Omental fat pad (tissue), 4 donors: ENCODE measurements around the gene FRMPD1. TPM values are rescaled to one million over a fixed set of nuclear protein-coding genes. Genes with fewer than 3 reads are reported as not detected.

Experiments used
- ATAC-seq: fragments of 150-250 bp; one replicate; pipeline ENCODE4 v1.9.1; 2016; ENCODE audit warnings: mild to moderate bottlenecking, moderate library complexity; ENCODE audit not compliant: low FRiP score
- DNase-seq: peaks from one replicate; pipeline ENCODE4 v3.0.0-alpha.2; 2019; ENCODE audit warnings: low spot score
- total RNA-seq, 4 donors: library from RNA; depleted of rRNA; stranded (reverse); fragments of >200 nt; gene quantifications; one replicate each; pipeline ENCODE4 v1.1.0, GENCODE V29; 2016
- TF ChIP-seq, protein P1 (sequence below), 3 donors: fragments of 450-650 bp; IDR thresholded peaks; one replicate each; pipeline ENCODE4 v1.5.1; 2016 to 2017; ENCODE audit warnings: antibody characterized with exemption in 3 of 3, mild to moderate bottlenecking in 3 of 3, moderate library complexity in 2 of 3

FRMPD1 gene
- total RNA-seq, 4 donors from 2014 or later: 0.44 to 0.95 (median 0.74) TPM; not detected in 1

DNA sequence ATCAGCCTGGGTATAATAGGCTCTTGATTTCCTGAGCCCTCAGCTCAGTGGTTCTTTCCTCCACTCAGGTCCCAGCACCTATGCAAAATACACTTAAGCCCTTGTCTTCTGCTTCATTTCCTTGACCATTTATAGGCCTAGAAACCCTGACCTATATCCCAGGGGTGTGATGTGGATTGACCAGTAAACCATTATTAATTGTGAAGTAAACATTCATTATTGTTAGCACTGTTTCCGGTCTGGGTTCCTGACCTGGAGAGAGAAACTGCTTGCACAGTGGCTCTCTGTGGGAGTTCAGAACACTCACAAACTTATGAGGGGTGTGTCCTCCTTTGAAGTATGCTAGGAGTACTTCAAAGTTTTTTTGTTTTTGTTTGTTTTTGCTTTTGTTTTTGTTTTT is 38.8 kb upstream of the FRMPD1 start:
- TF ChIP-seq, protein P1, sequence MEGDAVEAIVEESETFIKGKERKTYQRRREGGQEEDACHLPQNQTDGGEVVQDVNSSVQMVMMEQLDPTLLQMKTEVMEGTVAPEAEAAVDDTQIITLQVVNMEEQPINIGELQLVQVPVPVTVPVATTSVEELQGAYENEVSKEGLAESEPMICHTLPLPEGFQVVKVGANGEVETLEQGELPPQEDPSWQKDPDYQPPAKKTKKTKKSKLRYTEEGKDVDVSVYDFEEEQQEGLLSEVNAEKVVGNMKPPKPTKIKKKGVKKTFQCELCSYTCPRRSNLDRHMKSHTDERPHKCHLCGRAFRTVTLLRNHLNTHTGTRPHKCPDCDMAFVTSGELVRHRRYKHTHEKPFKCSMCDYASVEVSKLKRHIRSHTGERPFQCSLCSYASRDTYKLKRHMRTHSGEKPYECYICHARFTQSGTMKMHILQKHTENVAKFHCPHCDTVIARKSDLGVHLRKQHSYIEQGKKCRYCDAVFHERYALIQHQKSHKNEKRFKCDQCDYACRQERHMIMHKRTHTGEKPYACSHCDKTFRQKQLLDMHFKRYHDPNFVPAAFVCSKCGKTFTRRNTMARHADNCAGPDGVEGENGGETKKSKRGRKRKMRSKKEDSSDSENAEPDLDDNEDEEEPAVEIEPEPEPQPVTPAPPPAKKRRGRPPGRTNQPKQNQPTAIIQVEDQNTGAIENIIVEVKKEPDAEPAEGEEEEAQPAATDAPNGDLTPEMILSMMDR (IDR thresholded peaks at IDR 0.05): no peak
- DNase-seq (no peak), ATAC-seq (no peak)

DNA sequence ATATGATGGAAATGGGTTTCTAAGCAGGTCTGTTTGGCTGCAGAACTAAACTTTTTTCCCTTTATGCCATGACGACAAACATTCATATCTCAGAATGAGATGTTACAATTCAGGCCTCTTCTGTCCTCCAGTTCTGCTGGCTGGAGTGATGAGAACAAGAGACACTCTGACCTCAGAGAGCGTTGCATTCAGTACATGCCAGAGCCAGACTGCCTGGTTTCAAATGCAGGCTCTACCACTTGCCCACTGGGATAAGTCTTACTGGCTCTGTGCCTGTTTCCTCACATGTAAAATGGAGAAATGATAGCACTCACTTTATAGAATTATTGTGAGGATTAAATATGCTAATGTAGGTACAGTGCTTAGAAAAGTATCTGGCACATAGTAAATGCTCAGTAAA is 33.6 kb upstream of the FRMPD1 start:
- TF ChIP-seq, protein P1 (IDR thresholded peaks at IDR 0.05): no peak
- ATAC-seq: no peak

DNA sequence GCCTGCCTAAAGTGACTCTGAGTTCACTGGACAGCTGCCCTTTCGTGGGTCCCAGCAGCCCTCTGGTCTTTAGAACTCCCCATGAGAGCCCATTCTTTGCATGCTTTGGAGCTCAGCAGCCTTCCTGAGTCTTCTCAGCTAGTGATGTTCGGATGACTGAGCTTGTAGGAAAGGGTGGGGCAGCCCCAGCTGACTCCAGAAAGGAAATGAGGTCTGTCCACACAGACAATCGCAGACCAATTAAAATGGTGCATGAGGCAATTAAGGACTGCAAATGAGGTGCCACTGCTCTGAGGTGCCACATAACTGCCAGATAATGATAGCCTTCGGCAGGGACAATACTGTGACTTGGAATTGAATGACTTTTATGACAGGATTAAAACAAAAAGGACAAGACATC is 32.9 kb upstream of the FRMPD1 start:
- DNase-seq (no peak), ATAC-seq (no peak)
- TF ChIP-seq, protein P1 (IDR thresholded peaks at IDR 0.05): no peak

More for the DNA sequence above, 33.6 kb upstream of the FRMPD1 start:
- no peak for DNase-seq

DNA sequence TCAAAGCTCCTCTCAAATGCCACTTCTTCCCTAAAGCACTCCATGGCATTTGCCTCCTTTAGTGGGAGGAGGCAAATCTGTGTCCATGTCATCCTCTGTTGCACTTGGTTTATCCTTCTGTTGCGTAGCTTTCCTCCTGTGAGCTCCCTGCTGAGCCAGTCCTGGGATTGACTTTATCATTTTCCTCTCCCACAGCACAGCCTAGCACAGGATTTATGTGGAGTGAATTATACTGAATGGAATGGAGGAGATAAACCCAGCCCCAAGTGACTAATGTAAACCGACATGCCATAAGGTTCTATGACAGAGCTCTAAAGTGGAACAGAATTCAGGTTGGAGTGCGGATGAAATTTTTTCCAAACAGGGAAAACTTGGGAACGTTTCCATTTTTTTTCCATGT is 31.9 kb upstream of the FRMPD1 start:
- ATAC-seq (no peak), DNase-seq (no peak)
- TF ChIP-seq, protein P1 (IDR thresholded peaks at IDR 0.05): no peak

DNA sequence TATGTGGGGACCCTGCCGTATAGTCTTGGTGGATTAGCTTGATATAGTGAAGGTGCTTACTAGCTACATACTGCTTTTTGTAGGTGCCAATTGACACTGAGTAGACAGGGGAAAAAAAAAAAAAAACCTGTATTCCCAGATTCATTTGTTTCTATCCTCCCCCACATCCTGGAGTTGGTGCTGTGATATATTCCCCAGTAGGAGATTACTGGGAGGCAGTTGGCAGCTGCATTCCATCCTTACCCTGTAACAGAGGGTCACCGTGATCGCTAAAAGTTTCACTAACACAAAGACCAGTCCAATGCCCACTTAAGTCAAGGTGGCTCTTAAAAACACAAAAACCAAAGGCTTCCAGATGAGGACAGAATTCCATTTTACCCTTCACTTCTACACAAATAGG is 30.9 kb upstream of the FRMPD1 start:
- no peak for DNase-seq
- TF ChIP-seq, protein P1 (IDR thresholded peaks at IDR 0.05): no peak

DNA sequence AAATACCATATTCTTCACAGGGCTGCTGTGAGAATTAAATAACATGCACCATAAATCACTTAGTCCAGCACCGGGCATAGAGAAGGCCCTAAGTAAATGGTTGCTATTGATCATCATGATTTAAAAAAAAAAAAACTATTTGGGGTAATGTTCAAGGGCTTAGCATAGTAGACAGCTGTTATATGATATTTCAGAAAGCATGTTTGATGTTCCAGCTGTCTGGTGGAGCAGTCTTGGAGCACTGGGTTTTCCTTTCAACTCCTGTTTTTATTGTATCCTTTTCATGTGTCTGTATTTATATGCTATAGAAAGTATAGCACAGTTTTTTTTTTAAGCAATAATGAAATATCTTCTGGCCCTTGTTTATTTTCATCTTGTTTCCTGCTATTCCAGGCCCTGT is 30.4 kb upstream of the FRMPD1 start:
- ATAC-seq (no peak), DNase-seq (no peak)
- TF ChIP-seq, protein P1 (IDR thresholded peaks at IDR 0.05): no peak

More for the DNA sequence above, 30.9 kb upstream of the FRMPD1 start:
- ATAC-seq: no peak

DNA sequence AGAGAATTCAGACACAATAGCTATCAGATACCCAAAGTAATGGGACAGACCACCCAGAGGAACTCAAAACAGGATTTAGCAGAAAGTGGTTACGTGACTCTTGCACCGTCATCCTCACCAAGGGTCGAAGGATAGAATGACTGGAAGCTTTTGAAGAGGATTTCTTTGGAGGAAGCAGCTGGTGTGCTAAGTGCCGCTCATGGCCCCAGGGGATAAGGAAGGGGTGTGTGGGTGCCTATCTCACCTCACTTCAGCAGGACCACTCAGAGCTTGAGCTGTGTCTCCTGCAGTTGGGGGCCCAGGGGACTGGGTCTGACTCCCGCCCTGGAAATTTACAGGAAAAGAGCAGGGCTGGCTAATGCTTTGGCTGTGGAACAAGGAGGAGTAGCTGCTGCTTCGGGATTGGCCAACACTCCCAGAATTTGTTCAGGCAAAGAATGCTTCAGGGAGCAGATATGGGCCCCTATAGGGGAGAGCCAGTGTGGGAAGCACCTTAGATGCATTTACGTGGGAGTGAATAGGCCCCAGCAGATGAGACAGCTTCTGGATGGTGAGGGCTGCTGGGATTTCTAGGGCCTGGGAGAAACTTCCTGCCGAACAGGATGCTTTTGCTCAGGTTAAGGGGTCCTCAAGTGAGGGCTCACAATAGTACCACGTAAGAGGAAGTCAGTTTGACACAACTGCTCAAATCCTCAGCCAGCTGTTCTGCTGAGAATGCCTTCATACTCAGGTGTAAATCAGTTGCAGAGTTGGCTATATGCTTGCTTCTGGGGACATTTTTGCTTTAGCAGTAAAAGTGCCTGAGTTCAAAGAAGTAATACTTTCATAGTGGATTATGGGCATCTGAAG is 29.3 kb upstream of the FRMPD1 start:
- DNase-seq: no peak
- TF ChIP-seq, protein P1 (IDR thresholded peaks at IDR 0.05): no peak
- no peak for ATAC-seq
